K562 (cell line): ENCODE measurements around the gene PLS1. TPM values are rescaled to one million over a fixed set of nuclear protein-coding genes. Genes with fewer than 3 reads are reported as not detected.
A peak's percentile ranks its signal among the peaks of the same experiment; 100 is the strongest.

Experiments
- CEBPB ChIP-seq: fragments of 450-650 bp; IDR thresholded peaks from 2 replicates; pipeline ENCODE4 v1.6.1; 2016; ENCODE audit warnings: missing genetic modification characterization, missing compliant biosample characterization
- CREB1 ChIP-seq, 2 experiments: sonication (generic) in 1 of 2; formaldehyde crosslinking in 1 of 2; IDR thresholded peaks; 2 replicates each; pipeline versions ENCODE4 v1.6.1 to v1.8.0; 2012 to 2022; ENCODE audit warnings: inconsistent platforms in 1 of 2, mild to moderate bottlenecking in 1 of 2, missing genetic modification reagents in 1 of 2, moderate library complexity in 1 of 2
- MAZ ChIP-seq, 2 experiments: fragments of 450-650 bp in 1 of 2; sonication (generic) in 1 of 2; formaldehyde crosslinking; IDR thresholded peaks in 1 of 2; conservative IDR thresholded peaks in 1 of 2; 2 replicates each; pipeline versions ENCODE4 v1.4.0 to v1.5.0; 2020; ENCODE audit warnings: mild to moderate bottlenecking in 1 of 2, missing genetic modification reagents in 1 of 2
- MXI1 ChIP-seq: IDR thresholded peaks from 2 replicates; pipeline ENCODE4 v1.6.1; 2011; ENCODE audit warnings: low read depth, mild to moderate bottlenecking, improper control_type of control experiment, low read length
- POLR3A ChIP-seq: IDR thresholded peaks from 2 replicates; pipeline ENCODE4 v1.6.1; 2011; ENCODE audit warnings: borderline replicate concordance, mild to moderate bottlenecking, moderate library complexity; ENCODE audit not compliant: insufficient read length, insufficient read depth; ENCODE audit errors: extremely low read depth
- SETDB1 ChIP-seq: IDR thresholded peaks from one replicate; pipeline ENCODE4 v1.6.1; 2012; ENCODE audit warnings: low read length, control low read depth, inconsistent platforms
- SMAD2 ChIP-seq: fragments of 150-350 bp; IDR thresholded peaks from 2 replicates; pipeline ENCODE4 v1.6.1; 2014; ENCODE audit warnings: low read depth, mild to moderate bottlenecking, low read length
- SMAD3 ChIP-seq: fragments of 450-650 bp; formaldehyde crosslinking; conservative IDR thresholded peaks from 2 replicates; pipeline ENCODE4 v1.4.0; 2020; ENCODE audit warnings: mild to moderate bottlenecking
- STAT5B ChIP-seq: fragments of 250-450 bp; sonication (Bioruptor Pico); IDR thresholded peaks from 2 replicates; pipeline ENCODE4 v1.8.0; 2021; ENCODE audit warnings: mild to moderate bottlenecking, inconsistent platforms
- ZBED1 ChIP-seq: IDR thresholded peaks from 2 replicates; pipeline ENCODE4 v1.6.1; 2014
- ZC3H11A ChIP-seq: IDR thresholded peaks from 2 replicates; pipeline ENCODE4 v1.6.1; 2012; ENCODE audit warnings: low read depth, low read length, improper control_type of control experiment
- ZFP1 ChIP-seq: fragments of 450-650 bp; formaldehyde crosslinking; IDR thresholded peaks from 2 replicates; pipeline ENCODE4 v1.4.0; 2020; ENCODE audit warnings: mild to moderate bottlenecking, mixed read lengths
- ZFP36 ChIP-seq: fragments of 150-350 bp; IDR thresholded peaks from 2 replicates; pipeline ENCODE4 v1.6.1; 2018; ENCODE audit warnings: low read length, low read depth; ENCODE audit not compliant: partially characterized antibody
- ZNF3 ChIP-seq: fragments of 250-450 bp; sonication (Bioruptor Pico); IDR thresholded peaks from 2 replicates; pipeline ENCODE4 v1.5.0; 2021; ENCODE audit warnings: mild to moderate bottlenecking, moderate library complexity
- ZNF445 ChIP-seq: fragments of 250-450 bp; sonication (Bioruptor Pico); IDR thresholded peaks from 2 replicates; pipeline ENCODE4 v1.4.0; 2020; ENCODE audit warnings: low read depth, mild to moderate bottlenecking, moderate library complexity
- ZNF696 ChIP-seq: fragments of 250-450 bp; sonication (Bioruptor Pico); conservative IDR thresholded peaks from 2 replicates; pipeline ENCODE4 v1.4.0; 2020; ENCODE audit warnings: mild to moderate bottlenecking, moderate library complexity
- polyA plus RNA-seq, 8 experiments: library from polyadenylated mRNA; depleted of rRNA in 4 of 8; stranded (reverse) in 5 of 8; unstranded in 3 of 8; fragments of >200 nt; fragmentation: Nextera tagmentation in 2 of 8; fragmentation: Illumina TruSeq in 1 of 8; extraction: Ambion mirVana in 2 of 8; extraction: Trizol in 1 of 8; gene quantifications; 2 replicates each; pipeline versions ENCODE4 v1.2.1 to v1.2.3, GENCODE V29; 2011 to 2014; ENCODE audit warnings: inconsistent platforms in 1 of 8, missing spikeins in 1 of 8
- total RNA-seq, 7 experiments: library from RNA; depleted of rRNA in 6 of 7; stranded (reverse); fragments of >200 nt in 6 of 7; fragmentation: Illumina TruSeq in 2 of 7; extraction: Trizol in 2 of 7; gene quantifications; 2 replicates each; pipeline versions ENCODE4 v1.2.1 to v1.2.3, GENCODE V29; 2011 to 2021; ENCODE audit warnings: low replicate concordance in 1 of 7
- TF ChIP-seq, protein P1 (sequence below): fragments of 450-650 bp; IDR thresholded peaks from 2 replicates; pipeline ENCODE4 v1.6.1; 2017; ENCODE audit warnings: antibody characterized with exemption, mild to moderate bottlenecking
- TF ChIP-seq, protein P2 (sequence below): sonication (generic); formaldehyde crosslinking; IDR thresholded peaks from 2 replicates; pipeline ENCODE4 v1.4.0; 2020; ENCODE audit warnings: mild to moderate bottlenecking, missing genetic modification reagents
- TF ChIP-seq, protein P3 (sequence below): fragments of 450-650 bp; IDR thresholded peaks from 2 replicates; pipeline ENCODE4 v1.6.1; 2016; ENCODE audit warnings: antibody characterized with exemption

PLS1 gene
- total and polyA plus RNA-seq, 9 of the 15 experiments (the other 6 are each of a cell fraction or from before 2014, with no cell fraction given) = 6.1 to 21.3 (median 13.0) TPM

DNA sequence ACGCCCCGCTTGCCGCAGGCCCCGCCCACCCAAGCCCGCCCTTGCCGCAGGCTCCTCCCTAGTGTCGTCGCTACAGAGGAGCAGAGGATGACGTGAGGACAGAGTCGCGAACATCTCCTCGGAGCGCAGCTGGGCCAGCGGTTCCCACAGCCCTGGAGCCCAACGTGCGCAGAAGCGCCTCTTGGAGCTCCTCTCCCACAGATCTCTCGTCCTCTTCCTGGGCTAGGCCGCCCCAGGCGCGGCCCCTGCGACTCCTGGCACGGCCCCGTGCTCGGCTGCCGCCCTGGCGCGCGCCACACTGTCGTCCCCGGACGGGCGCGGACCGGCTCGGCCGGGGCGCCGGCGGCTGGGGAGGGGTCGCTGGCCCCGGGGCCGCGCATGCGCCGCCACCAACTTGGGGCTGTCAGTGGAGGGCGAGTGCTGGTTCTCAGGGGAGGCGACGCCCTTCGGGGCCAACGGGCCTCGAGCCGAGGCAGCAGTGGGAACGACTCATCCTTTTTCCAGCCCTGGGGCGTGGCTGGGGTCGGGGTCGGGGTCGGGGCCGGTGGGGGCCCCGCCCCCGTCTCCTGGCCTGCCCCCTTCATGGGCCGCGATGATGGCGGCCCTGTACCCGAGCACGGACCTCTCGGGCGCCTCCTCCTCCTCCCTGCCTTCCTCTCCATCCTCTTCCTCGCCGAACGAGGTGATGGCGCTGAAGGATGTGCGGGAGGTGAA, 127.9 kb downstream of the PLS1 start, which contains the start of gene TRPC1 (continued):
- TF ChIP-seq, protein P1, sequence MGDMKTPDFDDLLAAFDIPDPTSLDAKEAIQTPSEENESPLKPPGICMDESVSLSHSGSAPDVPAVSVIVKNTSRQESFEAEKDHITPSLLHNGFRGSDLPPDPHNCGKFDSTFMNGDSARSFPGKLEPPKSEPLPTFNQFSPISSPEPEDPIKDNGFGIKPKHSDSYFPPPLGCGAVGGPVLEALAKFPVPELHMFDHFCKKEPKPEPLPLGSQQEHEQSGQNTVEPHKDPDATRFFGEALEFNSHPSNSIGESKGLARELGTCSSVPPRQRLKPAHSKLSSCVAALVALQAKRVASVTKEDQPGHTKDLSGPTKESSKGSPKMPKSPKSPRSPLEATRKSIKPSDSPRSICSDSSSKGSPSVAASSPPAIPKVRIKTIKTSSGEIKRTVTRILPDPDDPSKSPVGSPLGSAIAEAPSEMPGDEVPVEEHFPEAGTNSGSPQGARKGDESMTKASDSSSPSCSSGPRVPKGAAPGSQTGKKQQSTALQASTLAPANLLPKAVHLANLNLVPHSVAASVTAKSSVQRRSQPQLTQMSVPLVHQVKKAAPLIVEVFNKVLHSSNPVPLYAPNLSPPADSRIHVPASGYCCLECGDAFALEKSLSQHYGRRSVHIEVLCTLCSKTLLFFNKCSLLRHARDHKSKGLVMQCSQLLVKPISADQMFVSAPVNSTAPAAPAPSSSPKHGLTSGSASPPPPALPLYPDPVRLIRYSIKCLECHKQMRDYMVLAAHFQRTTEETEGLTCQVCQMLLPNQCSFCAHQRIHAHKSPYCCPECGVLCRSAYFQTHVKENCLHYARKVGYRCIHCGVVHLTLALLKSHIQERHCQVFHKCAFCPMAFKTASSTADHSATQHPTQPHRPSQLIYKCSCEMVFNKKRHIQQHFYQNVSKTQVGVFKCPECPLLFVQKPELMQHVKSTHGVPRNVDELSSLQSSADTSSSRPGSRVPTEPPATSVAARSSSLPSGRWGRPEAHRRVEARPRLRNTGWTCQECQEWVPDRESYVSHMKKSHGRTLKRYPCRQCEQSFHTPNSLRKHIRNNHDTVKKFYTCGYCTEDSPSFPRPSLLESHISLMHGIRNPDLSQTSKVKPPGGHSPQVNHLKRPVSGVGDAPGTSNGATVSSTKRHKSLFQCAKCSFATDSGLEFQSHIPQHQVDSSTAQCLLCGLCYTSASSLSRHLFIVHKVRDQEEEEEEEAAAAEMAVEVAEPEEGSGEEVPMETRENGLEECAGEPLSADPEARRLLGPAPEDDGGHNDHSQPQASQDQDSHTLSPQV = no peak
- TF ChIP-seq MAZ (CRISPR knock-in tag; conservative IDR thresholded peaks at IDR 0.05 in 1 of 2, IDR thresholded peaks at IDR 0.05 in 1 of 2) (peak; percentile 18 to 24; a peak in 1 of 4 replicates), ZNF696 (no peak), POLR3A (no peak), ZC3H11A (no peak), ZFP36 (no peak), ZFP1 (CRISPR knock-in tag) (no peak), SETDB1 (no peak), STAT5B (no peak), ZNF3 (CRISPR knock-in tag) (no peak), CEBPB (tag) (no peak), MXI1 (no peak), ZNF445 (CRISPR knock-in tag) (no peak), ZBED1 (no peak), CREB1 (IDR thresholded peaks at IDR 0.05) (peak; percentile 69), CREB1 (CRISPR knock-in tag; IDR thresholded peaks at IDR 0.05) (peak; percentile 51), SMAD3 (CRISPR knock-in tag) (no peak), SMAD2 (no peak)
- TF ChIP-seq, protein P2, sequence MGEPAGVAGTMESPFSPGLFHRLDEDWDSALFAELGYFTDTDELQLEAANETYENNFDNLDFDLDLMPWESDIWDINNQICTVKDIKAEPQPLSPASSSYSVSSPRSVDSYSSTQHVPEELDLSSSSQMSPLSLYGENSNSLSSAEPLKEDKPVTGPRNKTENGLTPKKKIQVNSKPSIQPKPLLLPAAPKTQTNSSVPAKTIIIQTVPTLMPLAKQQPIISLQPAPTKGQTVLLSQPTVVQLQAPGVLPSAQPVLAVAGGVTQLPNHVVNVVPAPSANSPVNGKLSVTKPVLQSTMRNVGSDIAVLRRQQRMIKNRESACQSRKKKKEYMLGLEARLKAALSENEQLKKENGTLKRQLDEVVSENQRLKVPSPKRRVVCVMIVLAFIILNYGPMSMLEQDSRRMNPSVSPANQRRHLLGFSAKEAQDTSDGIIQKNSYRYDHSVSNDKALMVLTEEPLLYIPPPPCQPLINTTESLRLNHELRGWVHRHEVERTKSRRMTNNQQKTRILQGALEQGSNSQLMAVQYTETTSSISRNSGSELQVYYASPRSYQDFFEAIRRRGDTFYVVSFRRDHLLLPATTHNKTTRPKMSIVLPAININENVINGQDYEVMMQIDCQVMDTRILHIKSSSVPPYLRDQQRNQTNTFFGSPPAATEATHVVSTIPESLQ (CRISPR knock-in tag) = no peak
- TF ChIP-seq, protein P3, sequence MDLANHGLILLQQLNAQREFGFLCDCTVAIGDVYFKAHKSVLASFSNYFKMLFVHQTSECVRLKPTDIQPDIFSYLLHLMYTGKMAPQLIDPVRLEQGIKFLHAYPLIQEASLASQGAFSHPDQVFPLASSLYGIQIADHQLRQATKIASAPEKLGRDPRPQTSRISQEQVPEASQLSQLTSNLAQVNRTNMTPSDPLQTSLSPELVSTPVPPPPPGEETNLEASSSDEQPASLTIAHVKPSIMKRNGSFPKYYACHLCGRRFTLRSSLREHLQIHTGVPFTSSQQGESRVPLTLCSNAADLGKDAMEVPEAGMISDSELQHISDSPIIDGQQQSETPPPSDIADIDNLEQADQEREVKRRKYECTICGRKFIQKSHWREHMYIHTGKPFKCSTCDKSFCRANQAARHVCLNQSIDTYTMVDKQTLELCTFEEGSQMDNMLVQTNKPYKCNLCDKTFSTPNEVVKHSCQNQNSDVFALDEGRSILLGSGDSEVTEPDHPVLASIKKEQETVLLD = no peak
